WTC11 (cell line): ENCODE data around the gene BLM. TPM values are rescaled to one million over a fixed set of nuclear protein-coding genes. Genes with fewer than 3 reads are reported as not detected.

Experiments used
- ATAC-seq: fragments of 200-7000 bp; cut with Tn5 transposase; 2 replicates; pipeline ENCODE4 v1.10.0; 2021; ENCODE audit warnings: mild to moderate bottlenecking, moderate library complexity
- CTCF ChIA-PET: fragments of 300-600 bp; sonication (Branson Sonifier 250); formaldehyde crosslinking; loops from one replicate; lab custom pipeline; 2021; ENCODE audit warnings: antibody characterized with exemption; lab: Charles Lee
- POLR2A ChIA-PET: fragments of 350-600 bp; sonication (Branson Sonifier 250); formaldehyde crosslinking; loops from one replicate; lab custom pipeline; 2021; ENCODE audit warnings: antibody characterized with exemption; lab: Charles Lee
- DNase-seq: peaks from one replicate; pipeline ENCODE4 v3.0.0; 2021; ENCODE audit warnings: low spot score
- H3K27ac Mint-ChIP-seq: 2 replicates; pipeline ENCODE4 v1.8.0; 2021; ENCODE audit warnings: mixed read lengths
- H3K27me3 Mint-ChIP-seq: 2 replicates; pipeline ENCODE4 v1.8.0; 2021; ENCODE audit warnings: low read depth, mild to moderate bottlenecking, moderate library complexity, mixed read lengths
- H3K36me3 Mint-ChIP-seq: 2 replicates; pipeline ENCODE4 v1.8.0; 2021; ENCODE audit warnings: mixed read lengths
- H3K4me1 Mint-ChIP-seq: 2 replicates; pipeline ENCODE4 v1.8.0; 2022; ENCODE audit warnings: mixed read lengths
- H3K4me3 Mint-ChIP-seq: 2 replicates; pipeline ENCODE4 v1.8.0; 2021; ENCODE audit warnings: mild to moderate bottlenecking, moderate library complexity, mixed read lengths
- H3K9me3 Mint-ChIP-seq: 2 replicates; pipeline ENCODE4 v1.8.0; 2021; ENCODE audit warnings: mixed read lengths
- AFF4 ChIP-seq: sonication (generic); formaldehyde crosslinking; IDR thresholded peaks from 2 replicates; pipeline ENCODE4 v1.8.1; 2023; ENCODE audit warnings: mild to moderate bottlenecking, missing genetic modification reagents, borderline replicate concordance
- CREM ChIP-seq: sonication (generic); formaldehyde crosslinking; IDR thresholded peaks from 2 replicates; pipeline ENCODE4 v1.8.1; 2022; ENCODE audit warnings: mild to moderate bottlenecking, missing genetic modification reagents, moderate library complexity
- HMGA2 ChIP-seq: fragments of 250-450 bp; sonication (Bioruptor Pico); IDR thresholded peaks from 2 replicates; pipeline ENCODE4 v1.4.0; 2021; ENCODE audit warnings: mild to moderate bottlenecking, moderate library complexity
- HMGXB4 ChIP-seq: sonication (generic); formaldehyde crosslinking; IDR thresholded peaks from 2 replicates; pipeline ENCODE4 v1.8.1; 2023; ENCODE audit warnings: mild to moderate bottlenecking, moderate library complexity, missing genetic modification reagents
- IRF1 ChIP-seq: sonication (generic); formaldehyde crosslinking; IDR thresholded peaks from 2 replicates; pipeline ENCODE4 v1.8.0; 2023; ENCODE audit warnings: missing genetic modification reagents
- IRF2 ChIP-seq: sonication (generic); formaldehyde crosslinking; IDR thresholded peaks from 2 replicates; pipeline ENCODE4 v1.8.0; 2022; ENCODE audit warnings: low read depth, missing genetic modification reagents, borderline replicate concordance
- MAX ChIP-seq: sonication (generic); formaldehyde crosslinking; IDR thresholded peaks from 2 replicates; pipeline ENCODE4 v1.8.0; 2022; ENCODE audit warnings: mild to moderate bottlenecking, missing genetic modification reagents
- SMAD4 ChIP-seq: sonication (generic); formaldehyde crosslinking; IDR thresholded peaks from 2 replicates; pipeline ENCODE4 v1.8.0; 2022; ENCODE audit warnings: mild to moderate bottlenecking, missing genetic modification reagents
- SOX15 ChIP-seq: fragments of 250-450 bp; sonication (Bioruptor Pico); IDR thresholded peaks from 2 replicates; pipeline ENCODE4 v1.9.0; 2021; ENCODE audit warnings: mild to moderate bottlenecking
- SP1 ChIP-seq: sonication (generic); formaldehyde crosslinking; conservative IDR thresholded peaks from 2 replicates; pipeline ENCODE4 v1.8.1; 2022; ENCODE audit warnings: missing genetic modification reagents
- TCF7 ChIP-seq: sonication (generic); formaldehyde crosslinking; IDR thresholded peaks from 2 replicates; pipeline ENCODE4 v1.8.0; 2022; ENCODE audit warnings: mild to moderate bottlenecking, low read depth, missing genetic modification reagents, moderate library complexity
- TEAD4 ChIP-seq: sonication (generic); formaldehyde crosslinking; IDR thresholded peaks from 2 replicates; pipeline ENCODE4 v1.8.0; 2022; ENCODE audit warnings: mild to moderate bottlenecking, missing genetic modification reagents
- USF2 ChIP-seq: sonication (generic); formaldehyde crosslinking; IDR thresholded peaks from 2 replicates; pipeline ENCODE4 v1.8.1; 2023; ENCODE audit warnings: mild to moderate bottlenecking, missing genetic modification reagents, moderate library complexity
- ZNF138 ChIP-seq: sonication (generic); formaldehyde crosslinking; conservative IDR thresholded peaks from 2 replicates; pipeline ENCODE4 v1.8.1; 2022; ENCODE audit warnings: mild to moderate bottlenecking, moderate library complexity, missing genetic modification reagents
- ZNF281 ChIP-seq: sonication (generic); formaldehyde crosslinking; IDR thresholded peaks from 2 replicates; pipeline ENCODE4 v1.8.0; 2023; ENCODE audit warnings: mild to moderate bottlenecking, missing genetic modification reagents
- ZNF423 ChIP-seq: fragments of 250-450 bp; sonication (Bioruptor Pico); IDR thresholded peaks from 2 replicates; pipeline ENCODE4 v2.1.2; 2022; ENCODE audit warnings: mild to moderate bottlenecking, moderate library complexity
- total RNA-seq: library from RNA; stranded (reverse); gene quantifications from 3 replicates; pipeline ENCODE4 v1.2.3, GENCODE V29; 2021

BLM gene
- total RNA-seq, 1 experiment from 2014 or later, result 40.5 TPM

- peak; percentile 25 for DNase-seq
- CTCF ChIA-PET, result no interaction called here
Measured at GRCh38 chr15:90683371-90683770, 33.8 kb upstream of the BLM start.

GRCh38 chr15:90683876-90684275 is 33.3 kb upstream of the BLM start:
- DNase-seq, result no peak
- Mint-ChIP-seq H3K36me3 (no peaks in the 10 kb centered on the region; the same call in 1 of the 2 replicates), H3K27me3 (no peaks in the 10 kb centered on the region), H3K4me1 (0 out of 2 replicates have a peak, but pooled peaks cover 3% of the 10 kb centered on the region), H3K4me3 (no peak overlapping the region), H3K27ac (no peak overlapping the region), H3K9me3 (peaks cover 4% of the 10 kb centered on the region)
- peak; percentile 58 for TF ChIP-seq HMGA2 (CRISPR knock-in tag)
- no peak for TF ChIP-seq ZNF281 (CRISPR knock-in tag)
- POLR2A ChIA-PET, result no interaction called here
- no peak for ATAC-seq
- CTCF ChIA-PET, result no interaction called here

More at GRCh38 chr15:90683371-90683770, 33.8 kb upstream of the BLM start:
- Mint-ChIP-seq H3K27ac (no peak overlapping the region), H3K27me3 (no peaks in the 10 kb centered on the region), H3K36me3 (no peaks in the 10 kb centered on the region; the same call in 1 of the 2 replicates), H3K4me3 (no peak overlapping the region), H3K9me3 (peaks cover 2% of the 10 kb centered on the region), H3K4me1 (0 out of 2 replicates have a peak, but pooled peaks cover 3% of the 10 kb centered on the region)
- ATAC-seq, result 0 out of 2 replicates have a peak, but pooled peaks have one; percentile 30
- no peak for TF ChIP-seq ZNF138 (CRISPR knock-in tag)
- no peak for TF ChIP-seq TCF7 (CRISPR knock-in tag)
- TF ChIP-seq HMGXB4 (CRISPR knock-in tag), result no peak
- no peak for TF ChIP-seq TEAD4 (CRISPR knock-in tag)
- POLR2A ChIA-PET, result no interaction called here

GRCh38 chr15:90684281-90684680 is 32.9 kb upstream of the BLM start:
- H3K4me1 Mint-ChIP-seq, result 0 out of 2 replicates have a peak, but pooled peaks cover 3% of the 10 kb centered on the region
- POLR2A ChIA-PET, result interaction anchor here (0.6 kb wide), 1 partner anchor 293 kb away, joined by 5 read pairs; no protein-coding TSS in a partner anchor
- no peak overlapping the region for H3K27ac Mint-ChIP-seq
- no peak overlapping the region for H3K4me3 Mint-ChIP-seq
- H3K9me3 Mint-ChIP-seq, result peaks cover 5% of the 10 kb centered on the region
- no peaks in the 10 kb centered on the region; the same call in 1 of the 2 replicates for H3K36me3 Mint-ChIP-seq
- TF ChIP-seq IRF1 (CRISPR knock-in tag) (no peak), HMGXB4 (CRISPR knock-in tag) (no peak), USF2 (CRISPR knock-in tag) (no peak), ZNF423 (CRISPR knock-in tag) (no peak), AFF4 (no peak), IRF2 (CRISPR knock-in tag) (no peak), SP1 (CRISPR knock-in tag) (no peak), SOX15 (no peak), SMAD4 (CRISPR knock-in tag) (no peak), MAX (no peak), TEAD4 (CRISPR knock-in tag) (no peak), ZNF138 (CRISPR knock-in tag) (no peak), CREM (no peak)
- H3K27me3 Mint-ChIP-seq, result no peaks in the 10 kb centered on the region
- ATAC-seq (no peak), DNase-seq (no peak)
- CTCF ChIA-PET, result interaction anchor here (0.6 kb wide), 2 partner anchors 14 to 139 kb away, joined by 3 to 4 read pairs; no protein-coding TSS in a partner anchor
